ENCODE results near the gene SHB.

DNA sequence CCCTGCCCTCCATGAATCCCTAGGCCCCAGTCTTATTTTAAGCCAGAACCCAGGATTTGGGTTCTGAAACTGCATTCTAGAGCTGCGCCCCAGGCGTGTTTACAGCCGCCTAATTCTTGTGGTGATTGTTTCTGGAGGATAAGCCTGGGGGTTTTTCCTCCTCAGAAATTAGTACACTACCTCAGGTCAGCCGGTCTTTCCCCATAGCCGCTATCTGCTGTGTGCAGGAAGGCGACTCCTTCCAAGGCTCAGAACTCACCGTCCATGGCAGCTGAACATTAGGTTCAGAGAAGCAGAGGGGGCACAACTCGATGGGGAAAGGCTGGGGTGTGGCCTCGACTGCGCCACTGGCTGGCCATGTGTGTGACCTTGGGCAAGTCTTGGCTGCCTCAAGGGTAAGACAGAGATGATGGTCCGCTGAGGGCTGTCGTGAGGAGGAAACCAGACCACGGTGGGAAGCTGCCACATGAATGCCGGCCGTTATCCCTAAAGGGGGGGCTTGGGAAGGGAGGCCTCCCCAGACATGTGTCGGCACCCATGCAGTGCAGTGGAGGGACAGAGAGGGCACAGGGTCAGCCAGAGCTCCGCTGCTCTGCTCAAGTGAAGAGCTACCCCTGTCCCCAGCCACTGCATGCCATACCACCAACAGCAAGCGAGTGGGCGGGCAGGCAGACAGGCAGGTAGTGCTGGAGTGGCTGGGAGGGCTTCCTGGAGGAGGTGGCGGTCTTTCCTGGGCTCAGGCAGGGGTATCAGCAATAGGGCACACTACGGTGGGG, 28.9 kb downstream of the SHB start:
- TF ChIP-seq, protein P1, sequence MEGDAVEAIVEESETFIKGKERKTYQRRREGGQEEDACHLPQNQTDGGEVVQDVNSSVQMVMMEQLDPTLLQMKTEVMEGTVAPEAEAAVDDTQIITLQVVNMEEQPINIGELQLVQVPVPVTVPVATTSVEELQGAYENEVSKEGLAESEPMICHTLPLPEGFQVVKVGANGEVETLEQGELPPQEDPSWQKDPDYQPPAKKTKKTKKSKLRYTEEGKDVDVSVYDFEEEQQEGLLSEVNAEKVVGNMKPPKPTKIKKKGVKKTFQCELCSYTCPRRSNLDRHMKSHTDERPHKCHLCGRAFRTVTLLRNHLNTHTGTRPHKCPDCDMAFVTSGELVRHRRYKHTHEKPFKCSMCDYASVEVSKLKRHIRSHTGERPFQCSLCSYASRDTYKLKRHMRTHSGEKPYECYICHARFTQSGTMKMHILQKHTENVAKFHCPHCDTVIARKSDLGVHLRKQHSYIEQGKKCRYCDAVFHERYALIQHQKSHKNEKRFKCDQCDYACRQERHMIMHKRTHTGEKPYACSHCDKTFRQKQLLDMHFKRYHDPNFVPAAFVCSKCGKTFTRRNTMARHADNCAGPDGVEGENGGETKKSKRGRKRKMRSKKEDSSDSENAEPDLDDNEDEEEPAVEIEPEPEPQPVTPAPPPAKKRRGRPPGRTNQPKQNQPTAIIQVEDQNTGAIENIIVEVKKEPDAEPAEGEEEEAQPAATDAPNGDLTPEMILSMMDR (IDR thresholded peaks at IDR 0.05), result no peak
- TF ChIP-seq POLR2A (IDR thresholded peaks at IDR 0.05), result no peak

All from body of pancreas (tissue), 4 donors.